ENCODE data around the gene PDE3A. TPM values are rescaled to one million over a fixed set of nuclear protein-coding genes. Genes with fewer than 3 reads are reported as not detected.
"Not testable (repeated sequence)": the region's sequence is repeated elsewhere in the genome, so short reads cannot be mapped to it uniquely, and the experiment has no call there.

Gene PDE3A
- total RNA-seq, 2 donors from 2014 or later, result 78.3 to 110 TPM

GRCh38 chr12:20546267-20546666, 177.9 kb downstream of the PDE3A start:
- ATAC-seq (ENCODE audit: insufficient number of reproducible peaks, low FRiP score, low read depth) (no peak), DNase-seq (ENCODE audit: low spot score) (no peak)
- no peaks in the 10 kb centered on the region for H3K9me3 ChIP-seq
- no peak overlapping the region for H3K4me3 ChIP-seq
- H3K27me3 ChIP-seq (replicated peaks; ENCODE audit: insufficient read depth), result no peaks in the 10 kb centered on the region
- no peaks in the 10 kb centered on the region for H3K36me3 ChIP-seq
- H3K27ac ChIP-seq, result no peak overlapping the region
- H3K4me1 ChIP-seq (ENCODE audit: control insufficient read depth in 1 of 2, low read depth in 2 of 2), result peaks cover 29 to 43% of the 10 kb centered on the region in 2 donors
- TF ChIP-seq CTCF (IDR thresholded peaks at IDR 0.05), result no peak

- peak overlapping the region; percentile 51 for H3K4me3 ChIP-seq
- no peaks in the 10 kb centered on the region for H3K9me3 ChIP-seq
- peak overlapping the region; percentile 23 for H3K27ac ChIP-seq
- H3K27me3 ChIP-seq (replicated peaks; ENCODE audit: insufficient read depth), result no peaks in the 10 kb centered on the region
- DNase-seq (ENCODE audit: low spot score) (no peak), ATAC-seq (ENCODE audit: insufficient number of reproducible peaks, low FRiP score, low read depth) (no peak)
- TF ChIP-seq CTCF (IDR thresholded peaks at IDR 0.05), result no peak
- H3K36me3 ChIP-seq, result no peaks in the 10 kb centered on the region
- H3K4me1 ChIP-seq (ENCODE audit: control insufficient read depth in 1 of 2, low read depth in 2 of 2), result peaks cover 29 to 36% of the 10 kb centered on the region in 2 donors
These were observed 179.7 kb downstream of the PDE3A start for GRCh38 chr12:20547816-20548575.

- Histone ChIP-seq H3K4me3 (peak overlapping the region; percentile 51), H3K36me3 (no peaks in the 10 kb centered on the region), H3K27ac (peak overlapping the region in 1 of 2 donors; percentile 23), H3K9me3 (no peaks in the 10 kb centered on the region), H3K27me3 (replicated peaks; ENCODE audit: insufficient read depth) (no peaks in the 10 kb centered on the region), H3K4me1 (ENCODE audit: control insufficient read depth in 1 of 2, low read depth in 2 of 2) (peaks cover 29 to 36% of the 10 kb centered on the region in 2 donors)
- no peak for TF ChIP-seq CTCF (IDR thresholded peaks at IDR 0.05)
- no peak for DNase-seq (ENCODE audit: low spot score)
- no peak for ATAC-seq (ENCODE audit: insufficient number of reproducible peaks, low FRiP score, low read depth)
These were observed 180.3 kb downstream of the PDE3A start for GRCh38 chr12:20548611-20549010.

- DNase-seq (ENCODE audit: low spot score), result no peak
- no peaks in the 10 kb centered on the region for H3K9me3 ChIP-seq
- H3K4me3 ChIP-seq, result peak overlapping the region; percentile 51
- ATAC-seq (ENCODE audit: insufficient number of reproducible peaks, low FRiP score, low read depth), result no peak
- H3K36me3 ChIP-seq, result no peaks in the 10 kb centered on the region
- TF ChIP-seq CTCF (IDR thresholded peaks at IDR 0.05), result peak; percentile 49
- peak overlapping the region in 1 of 2 donors; percentile 23 for H3K27ac ChIP-seq
- H3K4me1 ChIP-seq (ENCODE audit: control insufficient read depth in 1 of 2, low read depth in 2 of 2), result peaks cover 29 to 36% of the 10 kb centered on the region in 2 donors
- H3K27me3 ChIP-seq (replicated peaks; ENCODE audit: insufficient read depth), result no peaks in the 10 kb centered on the region
These were observed 180.9 kb downstream of the PDE3A start for GRCh38 chr12:20549108-20549719.

GRCh38 chr12:20551742-20552442, 183.6 kb downstream of the PDE3A start:
- H3K27ac ChIP-seq; H3K36me3 ChIP-seq; H3K4me3 ChIP-seq; H3K9me3 ChIP-seq; ATAC-seq (ENCODE audit: insufficient number of reproducible peaks, low FRiP score, low read depth); H3K27me3 ChIP-seq (replicated peaks; ENCODE audit: insufficient read depth); DNase-seq (ENCODE audit: low spot score): not testable (repeated sequence)
- H3K4me1 ChIP-seq (ENCODE audit: control insufficient read depth in 1 of 2, low read depth in 2 of 2), result peaks cover 22 to 36% of the 10 kb centered on the region in 2 donors

GRCh38 chr12:20552586-20552985, 184.2 kb downstream of the PDE3A start:
- H3K4me1 ChIP-seq (ENCODE audit: control insufficient read depth in 1 of 2, low read depth in 2 of 2), result peaks cover 22 to 29% of the 10 kb centered on the region in 2 donors
- not testable (repeated sequence) for H3K27me3 ChIP-seq (replicated peaks; ENCODE audit: insufficient read depth); H3K9me3 ChIP-seq; H3K36me3 ChIP-seq; H3K4me3 ChIP-seq; H3K27ac ChIP-seq; ATAC-seq (ENCODE audit: insufficient number of reproducible peaks, low FRiP score, low read depth); DNase-seq (ENCODE audit: low spot score)

Measured in thoracic aorta (tissue), 2 donors.